CMK (cell line): ENCODE measurements around the gene E2F4.

Experiments used
- DNase-seq: peaks from one replicate; pipeline ENCODE4 v3.0.0-alpha.2; 2010; ENCODE audit warnings: low read depth

Gene E2F4

GRCh38 chr16:67190448-67191399, 1.2 kb upstream of the E2F4 start:
- no peak for DNase-seq

GRCh38 chr16:67191411-67191994, 452 bp upstream of the E2F4 start:
- no peak for DNase-seq

- DNase-seq, result no peak
Observed at GRCh38 chr16:67192781-67193361, 916 bp downstream of the E2F4 start.

- no peak for DNase-seq
Observed at GRCh38 chr16:67193536-67193935, 1.6 kb downstream of the E2F4 start.

- no peak for DNase-seq
Observed at GRCh38 chr16:67194260-67194659, 2.3 kb downstream of the E2F4 start.

GRCh38 chr16:67195676-67196075, 3.7 kb downstream of the E2F4 start:
- DNase-seq, result no peak

GRCh38 chr16:67196881-67197280, 4.9 kb downstream of the E2F4 start:
- no peak for DNase-seq

GRCh38 chr16:67197704-67198103, 5.7 kb downstream of the E2F4 start:
- DNase-seq, result no peak

GRCh38 chr16:67198238-67198734, 6.3 kb downstream of the E2F4 start:
- DNase-seq, result no peak

- no peak for DNase-seq
Observed at GRCh38 chr16:67199011-67199807, 7.3 kb downstream of the E2F4 start, which contains the start of gene ELMO3. ELMO3 (plus strand) TSS chr16:67199131; CDS start chr16:67199327, 196 bp downstream.

GRCh38 chr16:67199808-67200198, 7.8 kb downstream of the E2F4 start:
- DNase-seq, result no peak

- no peak for DNase-seq
Observed at GRCh38 chr16:67200491-67200890, 8.5 kb downstream of the E2F4 start.

- no peak for DNase-seq
Observed at GRCh38 chr16:67201411-67202345, 9.7 kb downstream of the E2F4 start.

- no peak for DNase-seq
Observed at GRCh38 chr16:67202426-67202825, 10.5 kb downstream of the E2F4 start.

GRCh38 chr16:67202956-67203493, 11.1 kb downstream of the E2F4 start:
- DNase-seq, result no peak

- no peak for DNase-seq
Observed at GRCh38 chr16:67204076-67204475, 12.1 kb downstream of the E2F4 start.

GRCh38 chr16:67206129-67206837, 14.3 kb downstream of the E2F4 start:
- DNase-seq, result no peak

GRCh38 chr16:67206838-67207248, 14.9 kb downstream of the E2F4 start:
- no peak for DNase-seq

- no peak for DNase-seq
Observed at GRCh38 chr16:67207249-67208091, 15.5 kb downstream of the E2F4 start.
